HCEC 1CT (cell line): ENCODE results near the gene LRRC18.

Experiments
- DNase-seq: peaks from one replicate; pipeline ENCODE4 v3.0.0-alpha.2; 2017

Gene LRRC18

GRCh38 chr10:48872234-48872633, 67.4 kb downstream of the LRRC18 start:
- DNase-seq = no peak
